ENCODE measurements around the gene PCSK4. TPM values are rescaled to one million over a fixed set of nuclear protein-coding genes. Genes with fewer than 3 reads are reported as not detected.

Gene PCSK4
- total and polyA plus RNA-seq, 2 donors (not counting 3 experiments of a cell fraction or from before 2014, with no cell fraction given): 1.2 to 1.7 TPM

GRCh38 chr19:1483131-1483978 lies 6.8 kb downstream of the PCSK4 start:
- Histone ChIP-seq H3K27ac (ENCODE audit: insufficient read depth, low read depth, low read length) (no peak overlapping the region), H3K4me3 (replicated peaks in 1 of 3; ENCODE audit: insufficient read depth in 1 of 3, low read depth in 1 of 3, low read length in 3 of 3) (no peak overlapping the region), H3K4me2 (ENCODE audit: insufficient read depth, low read length) (no peak overlapping the region), H3K36me3 (ENCODE audit: control insufficient read depth in 2 of 2, extremely low read depth in 1 of 2, insufficient read depth in 2 of 2, low read length in 2 of 2) (no peaks in the 10 kb centered on the region), H3K27me3 (ENCODE audit: control insufficient read depth in 2 of 2, insufficient read depth in 2 of 2, low read length in 2 of 2) (no peaks in the 10 kb centered on the region), H3K9me1 (replicated peaks; ENCODE audit: control insufficient read depth, extremely low read depth, insufficient read depth, low read length) (no peaks in the 10 kb centered on the region), H4K20me1 (replicated peaks; ENCODE audit: control insufficient read depth, extremely low read depth, insufficient read depth, low read length) (no peaks in the 10 kb centered on the region), H3K79me2 (ENCODE audit: control insufficient read depth, insufficient read depth, low read length) (peaks cover 4% of the 10 kb centered on the region), H3K9me3 (replicated peaks; ENCODE audit: control insufficient read depth, insufficient read depth, low read length) (no peaks in the 10 kb centered on the region), H2AFZ (ENCODE audit: low read depth, low read length) (no peak overlapping the region), H3K4me1 (ENCODE audit: control insufficient read depth, extremely low read depth, insufficient read depth, low read length) (no peaks in the 10 kb centered on the region), H3K9ac (replicated peaks; ENCODE audit: extremely low read depth, insufficient read depth, low read length) (no peak overlapping the region)
- ChIA-PET POLR2A (no interaction called here), CTCF (no interaction called here)
- intact Hi-C loops (cut with micrococcal nuclease) (no loop called here), dilution Hi-C loops (cut with MboI; ENCODE audit: extremely low pct_ligation_motif_present, low sequenced_read_pairs) (no loop called here)
- no peak for FAIRE-seq
- TF ChIP-seq MYC (IDR thresholded peaks at IDR 0.05; ENCODE audit: low read depth, low read length) (no peak), CTCF (IDR thresholded peaks at IDR 0.05; ENCODE audit: extremely low read depth in 1 of 2, insufficient read depth in 1 of 2, low read depth in 1 of 2, low read length in 2 of 2) (no peak), POLR2AphosphoS5 (IDR thresholded peaks at IDR 0.05; ENCODE audit: insufficient read depth, low read depth, low read length) (no peak), GATA2 (IDR thresholded peaks at IDR 0.05; ENCODE audit: insufficient read depth, insufficient read length, low read depth, low read length) (no peak), MAX (IDR thresholded peaks at IDR 0.05; ENCODE audit: insufficient read depth, insufficient read length) (no peak), FOS (IDR thresholded peaks at IDR 0.05; ENCODE audit: borderline replicate concordance, insufficient read depth, low read length) (no peak), POLR2A (IDR thresholded peaks at IDR 0.05; ENCODE audit: low read depth, low read length) (no peak), EZH2 (IDR thresholded peaks at IDR 0.05; ENCODE audit: borderline replicate concordance, low read depth, low read length, severe bottlenecking) (no peak), JUN (IDR thresholded peaks at IDR 0.05; ENCODE audit: borderline replicate concordance, insufficient read depth, insufficient read length, low read depth) (no peak)
- no TSS peak for BruUV-seq (replicated peaks)
- DNase-seq (ENCODE audit: low read depth, low spot score): no peak

Data from endothelial cell of umbilical vein (primary cell).